ENCODE measurements around the gene CLEC4C. TPM values are rescaled to one million over a fixed set of nuclear protein-coding genes. Genes with fewer than 3 reads are reported as not detected.

CLEC4C gene
- total RNA-seq, 1 experiment from 2014 or later: not detected

- POLR2A ChIA-PET (ENCODE audit: unreplicated experiment): no interaction called here
- Histone ChIP-seq H3K4me2 (ENCODE audit: low read length) (no peak overlapping the region), H3K9ac (ENCODE audit: low read length) (no peak overlapping the region), H3K9me2 (replicated peaks; ENCODE audit: low read length) (no peaks in the 10 kb centered on the region), H3K27ac (ENCODE audit: low read length) (no peak overlapping the region), H3K27me3 (ENCODE audit: low read length) (no peaks in the 10 kb centered on the region), H3K36me3 (ENCODE audit: low read depth, low read length) (no peaks in the 10 kb centered on the region), H3K4me1 (ENCODE audit: insufficient read depth, low read length) (no peaks in the 10 kb centered on the region), H2AFZ (ENCODE audit: low read length) (no peak overlapping the region), H3K4me3 (ENCODE audit: low read length) (no peak overlapping the region), H4K20me1 (ENCODE audit: low read length) (no peaks in the 10 kb centered on the region), H3F3A (ENCODE audit: low read length, unreplicated experiment) (no peaks in the 10 kb centered on the region), H3K9me3 (ENCODE audit: low read length) (no peaks in the 10 kb centered on the region), H3K79me2 (ENCODE audit: low read length) (no peaks in the 10 kb centered on the region)
- ATAC-seq (no peak), DNase-seq (no peak)
- intact Hi-C loops (cut with micrococcal nuclease): no loop called here
- TF ChIP-seq EZH2 (IDR thresholded peaks at IDR 0.05; ENCODE audit: low read length, unreplicated experiment): no peak
- no peak for TF ChIP-seq EZH2phosphoT487 (IDR thresholded peaks at IDR 0.05; ENCODE audit: borderline replicate concordance, low read length)
- no peak for TF ChIP-seq CTCF (conservative IDR thresholded peaks at IDR 0.05; ENCODE audit: low read depth, low read length)
- CTCF ChIA-PET: no interaction called here
- BruUV-seq (replicated peaks): no TSS peak
Observed at GRCh38 chr12:7681535-7681934, 65.6 kb downstream of the CLEC4C start.

Other genes with a start within 250 kb of the CLEC4C start
- not detected in 2 replicates for gene CD163, start 243.6 kb downstream of the CLEC4C start, total RNA-seq (2014; rRNA removed)
- gene APOBEC1, start 81.5 kb downstream of the CLEC4C start, total RNA-seq (2014; rRNA removed): not detected in 2 replicates
- gene GDF3, start 51.6 kb downstream of the CLEC4C start, total RNA-seq (2014; rRNA removed): not detected in 2 replicates
- gene DPPA3, start 35.9 kb downstream of the CLEC4C start, total RNA-seq (2014; rRNA removed): not detected in 2 replicates
- gene NANOGNB, start 17.8 kb upstream of the CLEC4C start, total RNA-seq (2014; rRNA removed): not detected in 2 replicates
- not detected in 2 replicates for gene NANOG, start 42.0 kb upstream of the CLEC4C start, total RNA-seq (2014; rRNA removed)
- gene SLC2A14, start 125.5 kb upstream of the CLEC4C start, total RNA-seq (2014; rRNA removed): not detected in 2 replicates
- not detected in 2 replicates for gene SLC2A3, start 188.8 kb upstream of the CLEC4C start, total RNA-seq (2014; rRNA removed)

All from PC-3 (cell line).